HG03039 (cell line): ENCODE results near the gene ITGB2.

Experiments used
- ATAC-seq: cut with Tn5 transposase; IDR thresholded peaks from one replicate; pipeline ENCODE4 v1.9.1; 2021; ENCODE audit warnings: mild to moderate bottlenecking, moderate library complexity; ENCODE audit not compliant: unreplicated experiment

The ITGB2 gene

GRCh38 chr21:44871576-44872269 is 49.0 kb downstream of the ITGB2 start:
- no peak for ATAC-seq

- no peak for ATAC-seq
Measured at GRCh38 chr21:44870748-44871495, 49.8 kb downstream of the ITGB2 start.

DNA sequence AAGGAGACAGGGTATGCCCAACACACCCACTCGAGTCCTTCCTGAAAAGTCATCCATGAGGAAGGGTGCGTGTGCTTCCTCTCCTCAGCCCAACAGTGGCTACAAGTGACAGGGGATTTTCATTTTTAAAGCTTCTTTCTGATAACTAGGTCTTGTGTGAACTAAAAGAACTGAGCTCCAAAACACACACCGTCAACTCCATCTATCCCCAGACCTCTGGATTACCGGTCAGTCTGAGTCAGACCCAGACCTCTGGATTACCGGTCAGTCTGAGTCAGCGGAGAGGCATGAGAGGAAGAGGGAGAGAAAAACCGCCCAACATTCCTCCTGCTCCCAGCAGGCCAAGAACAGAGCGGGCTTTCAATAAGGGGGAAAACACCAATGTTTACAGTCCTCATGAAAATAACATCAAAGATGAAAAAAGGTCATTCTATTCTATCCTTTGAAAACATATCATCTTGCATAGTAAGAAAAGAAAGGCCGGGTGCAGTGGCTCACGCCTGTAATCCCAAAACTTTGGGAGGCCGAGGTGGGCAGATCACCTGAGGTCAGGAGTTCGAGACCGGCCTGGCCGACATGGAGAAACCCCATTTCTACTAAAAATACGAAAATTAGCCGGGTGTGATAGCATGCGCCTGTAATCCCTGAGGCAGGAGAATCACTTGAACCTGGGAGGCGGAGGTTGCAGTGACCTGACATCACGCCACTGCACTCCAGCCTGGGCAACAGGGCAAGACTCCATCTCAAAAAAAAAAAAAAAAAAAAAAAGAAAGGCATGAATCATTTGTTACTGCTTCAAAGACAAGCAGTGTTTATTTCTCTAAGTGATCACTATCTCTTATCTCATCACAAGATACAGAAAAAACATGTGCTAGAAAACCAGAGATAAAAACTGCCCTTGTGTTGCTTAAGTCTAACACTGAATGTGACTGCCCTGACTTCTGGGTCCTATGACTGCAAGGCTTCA is 50.6 kb downstream of the ITGB2 start:
- ATAC-seq: no peak

GRCh38 chr21:44868707-44869106 is 52.0 kb downstream of the ITGB2 start:
- no peak for ATAC-seq

DNA sequence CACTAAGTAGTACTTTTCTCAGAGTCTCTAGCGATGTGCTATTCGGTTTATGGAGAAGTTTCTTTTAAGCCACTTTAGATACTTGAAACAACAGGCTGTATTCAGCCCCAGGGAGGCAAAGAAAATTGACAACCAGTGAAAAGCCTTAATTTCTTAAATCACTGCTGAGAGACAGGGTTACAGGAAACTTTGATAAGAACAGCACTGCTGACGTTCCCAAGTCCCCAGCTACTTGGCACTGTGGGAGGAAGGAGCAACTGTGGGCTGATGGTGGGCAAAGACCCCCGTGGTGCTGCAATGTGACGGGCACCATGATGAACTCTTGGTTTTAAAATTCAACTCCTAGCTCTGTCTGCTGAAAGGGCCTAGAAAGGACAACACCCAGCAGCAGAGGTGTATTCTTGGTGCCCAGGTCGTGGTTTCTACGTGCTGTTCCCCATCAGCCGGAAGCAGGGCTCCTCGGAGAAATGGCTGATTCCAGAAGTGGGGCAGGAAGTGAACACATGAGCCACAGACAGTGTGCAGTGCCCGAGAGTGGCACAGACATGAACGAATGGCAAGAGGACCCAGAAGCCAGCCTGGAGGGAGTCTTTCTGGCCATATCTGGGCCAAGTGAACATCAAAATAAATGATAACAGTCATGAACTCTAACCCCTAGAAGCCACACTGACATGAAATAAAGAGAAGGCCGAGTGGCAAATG is 52.5 kb downstream of the ITGB2 start:
- no peak for ATAC-seq

- ATAC-seq: no peak
Measured at GRCh38 chr21:44867464-44867863, 53.2 kb downstream of the ITGB2 start.

- no peak for ATAC-seq
Measured at GRCh38 chr21:44866780-44867179, 53.9 kb downstream of the ITGB2 start.

DNA sequence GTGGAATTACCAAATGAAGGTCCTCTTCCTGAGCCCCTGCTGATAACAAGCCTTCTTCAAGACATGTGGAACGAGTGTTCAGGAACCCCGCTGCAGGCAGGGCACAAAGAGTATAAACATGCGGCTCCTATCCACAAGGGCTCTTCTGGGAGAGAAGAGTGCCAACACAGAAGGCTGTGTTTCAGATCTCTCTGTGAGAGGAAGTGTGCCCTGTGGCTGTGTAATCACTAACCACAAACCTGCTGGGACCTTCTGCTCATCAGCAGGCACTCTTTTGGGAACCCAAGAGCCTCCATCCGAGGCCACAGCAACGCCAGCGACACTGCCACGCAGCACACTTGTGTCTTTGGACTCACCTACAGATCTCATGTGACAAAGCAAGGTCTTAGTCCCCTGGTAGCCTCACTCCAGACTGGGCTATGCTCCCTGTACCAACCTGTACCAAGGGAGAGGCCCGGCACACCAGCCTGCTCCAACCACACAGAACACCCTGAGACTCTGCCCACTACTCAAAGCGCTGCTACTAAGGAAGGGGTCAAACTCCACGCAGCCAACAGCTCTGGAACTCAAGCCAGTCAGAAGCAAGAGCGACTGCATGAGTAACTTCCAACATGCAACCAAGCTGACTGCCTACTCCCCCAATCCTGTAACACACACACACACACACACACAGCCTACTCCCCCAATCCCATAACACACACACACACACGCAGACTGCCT is 55.0 kb downstream of the ITGB2 start:
- ATAC-seq: no peak

DNA sequence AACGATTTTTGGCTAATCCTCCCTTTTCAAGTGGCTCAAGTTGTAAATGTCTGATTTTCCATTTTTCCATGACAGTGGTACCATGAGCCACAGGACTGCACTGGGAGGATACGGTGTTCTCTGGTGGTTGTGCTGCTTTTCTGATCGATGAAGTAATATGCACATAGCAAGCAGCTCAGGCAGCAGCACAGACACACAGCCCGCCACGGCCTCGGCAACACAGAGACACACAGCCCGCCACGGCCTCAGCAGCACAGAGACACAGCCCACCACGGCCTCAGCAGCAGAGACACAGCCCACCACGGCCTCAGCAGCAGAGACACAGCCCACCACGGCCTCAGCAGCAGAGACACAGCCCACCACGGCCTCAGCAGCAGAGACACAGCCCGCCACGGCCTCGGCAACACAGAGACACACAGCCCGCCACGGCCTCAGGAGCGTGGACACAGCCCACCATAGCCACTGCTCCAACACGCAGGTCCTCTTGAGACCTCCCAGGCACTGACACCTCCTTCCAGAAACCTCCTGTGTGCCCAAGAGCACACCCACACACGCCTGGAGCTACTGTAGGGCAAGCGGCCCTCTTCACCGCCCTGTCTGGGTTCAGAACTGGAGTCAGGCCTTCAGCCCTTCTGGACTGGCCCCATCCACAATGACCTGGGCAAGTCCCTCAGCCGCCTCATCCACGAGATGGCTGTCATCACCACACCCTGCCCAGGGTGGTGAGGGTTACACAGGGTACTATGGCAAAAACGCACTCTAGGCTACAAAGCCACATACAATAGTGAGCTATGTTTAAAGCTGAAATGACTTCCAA is 57.6 kb downstream of the ITGB2 start:
- ATAC-seq: no peak

DNA sequence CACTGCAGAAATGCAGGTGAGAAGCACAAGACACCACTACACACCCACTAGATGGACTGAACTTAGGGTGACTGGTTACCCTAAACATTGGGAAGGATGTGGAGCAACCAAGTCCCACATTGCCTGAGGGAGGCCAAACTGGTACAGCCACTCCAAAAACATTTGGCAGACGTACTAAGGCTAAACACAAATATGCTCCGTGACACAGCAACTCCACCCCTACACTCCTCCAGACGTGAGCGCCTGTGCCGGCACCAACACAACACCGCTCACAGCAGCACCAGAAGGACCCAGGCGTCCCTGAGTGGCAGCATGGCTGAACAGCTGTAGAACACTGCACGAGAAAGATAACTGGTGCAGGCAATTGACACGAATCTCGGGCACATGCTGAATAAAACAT is 61.9 kb downstream of the ITGB2 start:
- ATAC-seq: no peak

- no peak for ATAC-seq
Measured at GRCh38 chr21:44858291-44858690, 62.4 kb downstream of the ITGB2 start.

GRCh38 chr21:44857127-44857892 is 63.4 kb downstream of the ITGB2 start:
- no peak for ATAC-seq

DNA sequence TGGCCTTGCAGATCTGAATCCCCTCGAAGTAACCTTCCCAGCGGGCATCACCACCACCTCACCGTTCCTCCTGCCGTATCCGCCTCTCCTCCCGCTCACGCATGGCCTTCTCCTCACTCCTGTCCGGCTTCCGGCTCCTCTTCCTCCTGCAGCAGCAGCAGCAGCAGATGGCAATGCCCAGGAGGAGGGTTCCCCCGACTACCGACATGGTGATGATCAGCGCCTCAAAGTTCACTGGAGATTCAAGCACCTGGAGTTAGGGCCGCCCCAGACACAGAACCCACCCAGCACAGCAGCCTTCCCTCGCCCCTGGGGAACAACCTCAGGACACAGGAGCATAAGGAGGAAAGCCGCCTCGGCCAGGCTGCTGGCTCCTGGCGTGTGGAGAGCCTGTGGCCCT is 64.6 kb downstream of the ITGB2 start:
- no peak for ATAC-seq

DNA sequence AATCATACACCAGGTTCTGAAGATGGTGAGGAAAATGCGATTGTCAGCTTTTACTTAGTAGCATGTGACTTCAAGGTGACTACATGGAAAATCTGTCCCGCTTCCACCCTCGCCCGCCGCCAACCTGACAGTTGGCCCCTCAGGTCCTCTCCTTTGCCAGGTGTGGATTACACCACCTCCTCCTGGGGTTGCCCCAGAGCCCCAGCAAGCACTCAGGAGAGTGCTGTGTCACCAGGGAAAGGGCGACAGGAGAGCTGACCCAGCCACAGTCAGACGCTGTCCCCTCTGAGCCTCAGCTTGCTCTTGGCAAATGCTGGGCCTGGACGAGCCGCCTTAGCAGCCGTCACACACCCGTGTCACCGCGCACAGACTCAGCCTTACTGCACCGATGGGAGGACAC is 65.1 kb downstream of the ITGB2 start:
- no peak for ATAC-seq

DNA sequence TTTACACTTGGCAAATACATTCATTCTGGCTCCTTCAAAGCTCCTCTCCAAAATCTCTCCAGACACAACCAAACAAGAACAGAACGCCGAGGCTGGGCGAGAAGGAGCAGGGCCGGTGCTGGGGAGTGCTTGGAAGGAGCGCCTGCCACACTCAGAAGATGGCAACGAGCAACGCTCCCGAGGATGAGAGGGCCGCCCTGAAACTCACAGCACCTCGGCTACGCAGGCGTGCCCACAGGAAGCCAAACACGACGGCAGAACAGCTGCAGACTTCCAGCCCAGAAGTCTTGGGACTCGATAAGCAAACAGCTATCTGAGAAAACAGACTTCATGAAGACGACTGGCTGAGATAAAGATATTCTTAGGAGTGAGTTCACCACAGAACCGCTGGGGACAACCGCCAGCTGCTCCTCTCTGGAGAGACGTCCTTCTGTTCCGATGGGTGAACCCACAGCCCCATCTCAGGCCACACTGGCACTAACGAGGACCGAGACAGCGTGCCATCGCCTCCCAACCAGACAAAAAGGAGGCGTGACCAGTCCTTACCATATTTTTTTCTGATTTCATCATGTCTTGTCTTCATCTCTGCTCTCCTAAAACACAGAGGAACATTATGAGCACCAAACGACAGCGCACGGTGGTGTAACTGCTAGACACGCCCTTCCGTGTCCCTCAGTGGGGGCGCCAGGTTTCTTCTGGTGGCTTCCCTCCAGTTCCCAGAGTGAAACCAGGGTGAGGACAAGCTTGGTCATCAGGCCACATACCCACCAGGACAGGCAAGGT is 65.8 kb downstream of the ITGB2 start:
- ATAC-seq: no peak

- ATAC-seq: no peak
Measured at GRCh38 chr21:44854391-44854663, 66.4 kb downstream of the ITGB2 start.

DNA sequence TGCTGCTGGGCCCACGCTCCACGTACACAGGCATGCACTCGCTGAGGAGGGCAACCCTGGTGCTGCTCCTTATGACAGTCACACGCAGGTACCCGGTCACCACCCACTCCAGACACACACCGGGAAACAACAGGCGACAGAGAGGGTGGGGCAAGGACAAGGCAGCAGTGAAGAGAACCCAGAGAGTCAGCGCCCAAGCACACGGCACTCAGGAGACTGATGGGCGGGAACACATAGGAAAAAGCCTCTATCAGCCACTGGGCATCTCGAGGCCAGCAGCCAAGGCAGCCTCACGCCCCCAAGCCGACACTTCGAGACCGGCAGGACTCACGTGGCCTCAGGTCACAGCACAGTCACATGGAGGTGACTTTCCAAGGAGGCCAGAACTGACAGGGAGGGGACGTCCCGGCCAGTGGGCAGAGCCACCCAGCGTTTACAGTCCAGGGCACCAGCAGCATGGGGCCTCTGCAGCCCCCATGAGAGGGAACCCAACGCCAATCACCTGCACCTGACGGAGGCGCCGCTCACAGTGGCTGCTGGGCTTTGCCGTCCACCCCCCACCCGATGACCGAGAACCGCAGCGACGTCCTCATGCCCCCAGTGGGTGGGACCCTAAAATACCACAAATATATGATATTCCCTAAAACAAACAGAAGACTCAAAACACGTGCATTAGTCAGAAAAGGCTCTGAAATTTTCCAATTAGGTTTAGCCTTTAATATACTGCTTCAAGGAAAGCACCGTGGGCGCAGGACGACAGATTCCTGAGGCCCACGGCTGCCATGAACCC is 66.9 kb downstream of the ITGB2 start:
- ATAC-seq: no peak
